BLaER1 (cell line): ENCODE results near the gene TMPRSS4.

Experiments used
- H3K27ac ChIP-seq: shearing (Covaris generic); formaldehyde crosslinking; 2 replicates; pipeline ENCODE4 v1.8.1; 2022
- H3K27me3 ChIP-seq: shearing (Covaris generic); formaldehyde crosslinking; 2 replicates; pipeline ENCODE4 v1.8.1; 2022
- H3K36me3 ChIP-seq: shearing (Covaris generic); formaldehyde crosslinking; 2 replicates; pipeline ENCODE4 v1.8.1; 2022
- H3K4me1 ChIP-seq: shearing (Covaris generic); formaldehyde crosslinking; 2 replicates; pipeline ENCODE4 v1.8.1; 2022
- H3K4me2 ChIP-seq: shearing (Covaris generic); formaldehyde crosslinking; 2 replicates; pipeline ENCODE4 v1.8.1; 2022
- H3K4me3 ChIP-seq: shearing (Covaris generic); formaldehyde crosslinking; 2 replicates; pipeline ENCODE4 v1.8.1; 2022
- H3K9ac ChIP-seq: shearing (Covaris generic); formaldehyde crosslinking; 2 replicates; pipeline ENCODE4 v1.8.1; 2022
- H3K9me3 ChIP-seq: shearing (Covaris generic); formaldehyde crosslinking; 2 replicates; pipeline ENCODE4 v1.8.1; 2022
- H4K20me1 ChIP-seq: shearing (Covaris generic); formaldehyde crosslinking; 2 replicates; pipeline ENCODE4 v1.8.1; 2022
- Cebpa-rat ChIP-seq: shearing (Covaris generic); IDR thresholded peaks from 2 replicates; pipeline ENCODE4 v1.8.1; 2022

The TMPRSS4 gene

DNA sequence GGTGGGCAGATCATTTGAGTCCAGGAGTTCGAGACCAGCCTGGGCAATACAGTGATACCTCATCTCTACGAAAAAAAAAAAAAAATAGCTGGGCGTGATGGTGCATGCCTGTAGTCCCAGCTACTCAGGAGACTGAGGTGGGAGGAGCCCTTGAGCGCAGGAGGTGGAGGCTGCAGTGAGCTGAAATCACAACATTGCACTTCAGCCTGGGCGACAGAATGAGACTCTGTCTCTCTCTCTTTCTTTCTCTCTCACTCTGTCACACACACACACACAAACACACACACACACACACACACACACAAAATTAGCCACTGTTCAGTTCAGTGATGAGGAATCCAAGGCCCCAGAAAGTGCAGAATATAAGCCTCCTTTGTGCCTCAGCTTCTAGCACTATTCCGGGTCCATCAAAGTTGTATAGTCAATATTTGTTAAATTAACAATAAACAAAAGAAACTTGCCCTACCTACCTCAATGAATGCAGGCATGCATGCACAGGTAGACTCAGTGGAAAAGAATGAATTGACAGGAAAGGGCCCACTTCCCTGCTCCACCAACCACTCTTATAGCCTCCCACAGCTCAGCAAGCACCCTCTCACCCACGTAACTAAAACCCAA is 13.8 kb downstream of the TMPRSS4 start:
- peaks cover 37% of the 10 kb centered on the region for H3K9me3 ChIP-seq
- no peak for TF ChIP-seq Cebpa-rat
- no peaks in the 10 kb centered on the region for H3K27me3 ChIP-seq
- H3K9ac ChIP-seq: no peak overlapping the region
- H3K36me3 ChIP-seq: no peaks in the 10 kb centered on the region
- no peak overlapping the region for H3K4me3 ChIP-seq
- H4K20me1 ChIP-seq: no peaks in the 10 kb centered on the region
- no peak overlapping the region for H3K27ac ChIP-seq
- peaks cover 12% of the 10 kb centered on the region for H3K4me1 ChIP-seq
- no peak overlapping the region for H3K4me2 ChIP-seq

DNA sequence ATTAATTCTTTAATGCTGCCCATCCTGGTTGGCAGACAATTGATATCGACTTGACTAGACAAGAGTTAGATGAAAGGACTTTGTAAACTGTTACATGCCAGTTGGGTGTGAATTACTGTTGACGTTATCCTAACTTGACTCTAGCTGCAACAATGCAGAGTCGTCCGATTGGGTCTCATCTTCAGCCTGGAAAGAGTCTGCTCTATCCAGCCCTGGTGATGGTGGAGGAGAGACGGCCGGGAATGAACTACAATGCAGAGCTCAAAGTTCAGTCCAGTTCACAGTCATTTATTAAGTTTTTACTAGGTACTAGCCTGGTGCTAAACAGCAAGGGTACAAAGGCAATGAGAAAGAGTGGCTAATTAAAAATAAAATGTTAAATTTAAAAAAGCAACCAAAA is 14.8 kb downstream of the TMPRSS4 start:
- H3K36me3 ChIP-seq: no peaks in the 10 kb centered on the region
- no peak for TF ChIP-seq Cebpa-rat
- H3K27ac ChIP-seq: no peak overlapping the region
- H3K4me1 ChIP-seq: peaks cover 12% of the 10 kb centered on the region
- H4K20me1 ChIP-seq: no peaks in the 10 kb centered on the region
- no peak overlapping the region for H3K4me3 ChIP-seq
- no peak overlapping the region for H3K4me2 ChIP-seq
- H3K27me3 ChIP-seq: no peaks in the 10 kb centered on the region
- H3K9me3 ChIP-seq: peaks cover 27% of the 10 kb centered on the region
- H3K9ac ChIP-seq: no peak overlapping the region

GRCh38 chr11:118092907-118093571 is 16.2 kb downstream of the TMPRSS4 start:
- H4K20me1 ChIP-seq: no peaks in the 10 kb centered on the region
- H3K9ac ChIP-seq: no peak overlapping the region
- H3K4me2 ChIP-seq: no peak overlapping the region
- H3K27ac ChIP-seq: no peak overlapping the region
- no peak for TF ChIP-seq Cebpa-rat
- peaks cover 13% of the 10 kb centered on the region for H3K9me3 ChIP-seq
- H3K36me3 ChIP-seq: no peaks in the 10 kb centered on the region
- H3K27me3 ChIP-seq: no peaks in the 10 kb centered on the region
- H3K4me1 ChIP-seq: peaks cover 11% of the 10 kb centered on the region
- no peak overlapping the region for H3K4me3 ChIP-seq

DNA sequence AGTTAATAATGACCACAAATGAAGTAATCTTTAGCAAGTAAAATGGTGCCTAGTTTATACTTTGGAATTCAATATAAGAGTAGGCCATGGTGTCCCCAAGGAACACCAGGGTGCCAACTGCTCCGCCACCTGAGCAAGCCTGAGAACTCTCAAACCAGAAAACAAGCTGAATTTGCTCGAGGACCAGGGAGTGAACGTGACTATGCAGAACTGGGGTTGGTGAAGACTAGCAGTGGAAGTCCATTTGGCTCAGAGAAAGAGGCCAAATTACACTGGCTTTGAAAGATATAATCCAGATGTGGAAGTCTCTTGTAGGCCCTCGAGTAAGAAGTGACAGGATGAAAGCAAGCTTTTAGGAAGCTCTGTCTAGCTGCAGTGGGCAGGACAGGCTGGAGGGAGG is 18.6 kb downstream of the TMPRSS4 start:
- H4K20me1 ChIP-seq: no peaks in the 10 kb centered on the region
- H3K9ac ChIP-seq: no peak overlapping the region
- no peak overlapping the region for H3K4me2 ChIP-seq
- no peaks in the 10 kb centered on the region for H3K36me3 ChIP-seq
- H3K9me3 ChIP-seq: no peaks in the 10 kb centered on the region
- no peaks in the 10 kb centered on the region for H3K27me3 ChIP-seq
- no peak overlapping the region for H3K27ac ChIP-seq
- H3K4me3 ChIP-seq: no peak overlapping the region
- no peaks in the 10 kb centered on the region for H3K4me1 ChIP-seq
- no peak for TF ChIP-seq Cebpa-rat

GRCh38 chr11:118095967-118096367 is 19.1 kb downstream of the TMPRSS4 start:
- no peaks in the 10 kb centered on the region for H3K9me3 ChIP-seq
- H4K20me1 ChIP-seq: no peaks in the 10 kb centered on the region
- H3K9ac ChIP-seq: no peak overlapping the region
- no peak for TF ChIP-seq Cebpa-rat
- H3K36me3 ChIP-seq: no peaks in the 10 kb centered on the region
- H3K4me3 ChIP-seq: no peak overlapping the region
- H3K4me1 ChIP-seq: no peaks in the 10 kb centered on the region
- H3K27ac ChIP-seq: no peak overlapping the region
- H3K4me2 ChIP-seq: no peak overlapping the region
- H3K27me3 ChIP-seq: no peaks in the 10 kb centered on the region

DNA sequence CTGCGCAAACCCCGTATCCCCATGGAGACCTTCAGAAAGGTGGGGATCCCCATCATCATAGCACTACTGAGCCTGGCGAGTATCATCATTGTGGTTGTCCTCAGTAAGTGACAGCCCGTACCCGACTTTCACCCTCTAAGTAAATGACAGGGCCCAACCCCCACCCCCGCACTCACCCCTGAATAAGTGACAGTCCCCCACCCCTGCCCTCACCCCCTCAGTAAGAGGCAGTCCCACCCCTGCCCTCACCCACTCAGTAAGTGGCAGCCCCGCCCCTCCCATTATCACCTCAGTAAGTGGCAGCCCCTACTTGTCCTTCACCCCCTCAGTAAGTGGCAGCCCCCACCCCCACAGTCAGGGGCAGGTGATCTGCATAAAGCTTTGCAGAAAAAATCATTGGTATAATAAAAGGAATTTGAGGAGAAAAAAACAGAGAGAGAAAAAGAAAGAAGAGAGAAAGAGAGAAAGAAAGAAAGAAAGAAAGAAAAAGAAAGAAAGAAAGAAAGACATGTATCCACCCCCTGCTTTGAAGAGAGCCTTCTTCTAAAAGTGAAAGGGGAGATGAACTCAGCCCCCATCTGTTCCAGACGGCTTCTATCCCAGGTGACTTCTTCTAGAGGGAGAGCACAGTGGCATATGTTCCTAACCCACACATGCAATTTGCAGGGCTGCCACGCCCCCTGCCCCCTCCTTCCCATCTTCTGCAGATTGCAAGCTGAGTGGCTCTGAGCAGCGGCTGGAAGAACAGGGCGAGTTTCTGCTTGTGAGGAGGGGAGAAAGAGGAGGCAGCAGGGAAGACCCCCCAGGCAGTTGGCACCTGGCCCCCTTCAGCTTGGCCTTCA is 22.3 kb downstream of the TMPRSS4 start:
- H3K27ac ChIP-seq: no peak overlapping the region
- TF ChIP-seq Cebpa-rat: no peak
- peaks cover 11% of the 10 kb centered on the region for H3K4me1 ChIP-seq
- H3K36me3 ChIP-seq: no peaks in the 10 kb centered on the region
- no peaks in the 10 kb centered on the region for H3K27me3 ChIP-seq
- no peaks in the 10 kb centered on the region for H4K20me1 ChIP-seq
- H3K9me3 ChIP-seq: no peaks in the 10 kb centered on the region
- no peak overlapping the region for H3K4me2 ChIP-seq
- no peak overlapping the region for H3K9ac ChIP-seq
- no peak overlapping the region for H3K4me3 ChIP-seq

- H3K27me3 ChIP-seq: no peaks in the 10 kb centered on the region
- no peak overlapping the region for H3K4me3 ChIP-seq
- H3K4me2 ChIP-seq: no peak overlapping the region
- no peak for TF ChIP-seq Cebpa-rat
- H3K27ac ChIP-seq: no peak overlapping the region
- peaks cover 11% of the 10 kb centered on the region for H3K4me1 ChIP-seq
- no peaks in the 10 kb centered on the region for H3K9me3 ChIP-seq
- H3K9ac ChIP-seq: no peak overlapping the region
- no peaks in the 10 kb centered on the region for H3K36me3 ChIP-seq
- H4K20me1 ChIP-seq: no peaks in the 10 kb centered on the region
These were observed 23.1 kb downstream of the TMPRSS4 start for GRCh38 chr11:118099838-118100556.

GRCh38 chr11:118100691-118101232 is 23.9 kb downstream of the TMPRSS4 start:
- H3K27me3 ChIP-seq: no peaks in the 10 kb centered on the region
- no peaks in the 10 kb centered on the region for H4K20me1 ChIP-seq
- H3K4me1 ChIP-seq: peaks cover 11% of the 10 kb centered on the region
- no peak overlapping the region for H3K27ac ChIP-seq
- H3K9ac ChIP-seq: no peak overlapping the region
- TF ChIP-seq Cebpa-rat: no peak
- H3K4me2 ChIP-seq: no peak overlapping the region
- no peak overlapping the region for H3K4me3 ChIP-seq
- no peaks in the 10 kb centered on the region for H3K9me3 ChIP-seq
- no peaks in the 10 kb centered on the region for H3K36me3 ChIP-seq

- no peak overlapping the region for H3K4me3 ChIP-seq
- H3K9ac ChIP-seq: no peak overlapping the region
- no peak overlapping the region for H3K27ac ChIP-seq
- peak overlapping the region; percentile 22 for H3K4me2 ChIP-seq
- TF ChIP-seq Cebpa-rat: no peak
- no peaks in the 10 kb centered on the region for H3K27me3 ChIP-seq
- H3K4me1 ChIP-seq: peaks cover 11% of the 10 kb centered on the region
- no peaks in the 10 kb centered on the region for H4K20me1 ChIP-seq
- H3K9me3 ChIP-seq: no peaks in the 10 kb centered on the region
- H3K36me3 ChIP-seq: no peaks in the 10 kb centered on the region
These were observed 25.9 kb downstream of the TMPRSS4 start for GRCh38 chr11:118102721-118103261.
